Stimulated activated CD8-positive, alpha-beta memory T cell treated with anti-CD3 and anti-CD28 coated beads, Interleukin-4, amount 100 ng/mL, for 48 hours (primary cell): ENCODE data around the gene STK32B.

ENCODE experiments used
- DNase-seq: peaks from one replicate; pipeline ENCODE4 v3.0.0-alpha.2; 2020

Gene STK32B

DNA sequence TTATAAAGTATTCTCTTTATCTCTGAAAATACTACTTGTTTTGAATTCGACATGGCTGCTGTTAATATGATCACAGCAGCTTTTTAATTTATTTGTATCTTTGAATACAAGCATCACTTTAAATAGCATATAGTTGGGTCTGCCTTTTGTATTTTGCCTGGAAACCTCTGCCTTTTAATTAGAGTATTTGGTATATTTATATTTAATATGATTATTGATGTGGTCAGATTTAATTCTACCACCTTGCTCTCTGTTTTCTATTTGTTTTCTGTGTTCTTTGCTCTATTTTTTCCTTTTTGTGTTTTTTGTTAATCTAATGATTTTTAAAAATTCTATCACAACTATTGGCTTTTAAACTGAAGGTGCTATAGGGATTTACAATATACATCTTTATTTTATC, 21.7 kb downstream of the STK32B start:
- DNase-seq = no peak

DNA sequence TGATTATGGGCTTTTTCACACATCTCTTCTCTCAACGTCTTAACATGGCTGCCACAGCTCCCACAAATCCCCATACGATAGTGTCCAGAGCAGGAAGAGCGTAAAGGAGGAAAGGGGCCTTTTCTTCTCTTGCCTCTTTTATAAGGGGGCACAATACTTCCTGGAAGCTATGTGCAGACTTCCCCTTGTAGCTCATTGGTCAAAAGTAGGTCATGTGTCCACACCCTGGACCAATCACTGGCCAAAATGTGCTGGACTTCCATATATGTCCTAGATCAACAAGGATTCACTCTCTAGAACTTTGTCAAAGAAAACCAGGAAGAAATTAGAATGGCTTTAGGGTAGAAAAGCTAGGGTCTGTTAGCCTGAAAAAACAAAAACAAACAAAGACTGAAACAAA, 26.7 kb downstream of the STK32B start:
- DNase-seq = no peak

DNA sequence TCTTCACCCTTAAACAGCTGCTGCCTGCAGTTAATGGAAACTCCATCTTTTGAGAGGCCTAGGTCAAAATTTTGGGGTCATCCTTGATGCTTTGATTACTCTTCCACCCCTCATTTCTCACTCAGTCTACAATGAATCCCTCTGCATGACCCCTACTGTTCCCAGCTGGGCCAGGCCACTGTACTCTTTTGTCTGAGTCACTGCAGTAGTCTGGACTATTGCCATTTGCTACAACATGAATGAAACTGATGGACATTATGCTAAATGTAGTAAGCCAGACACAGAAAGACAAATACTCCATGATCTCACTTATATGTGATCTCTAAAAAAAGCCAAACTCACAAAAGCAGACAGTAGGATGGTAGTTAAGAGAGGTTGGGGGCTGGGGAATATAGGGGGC, 28.3 kb downstream of the STK32B start:
- no peak for DNase-seq

DNA sequence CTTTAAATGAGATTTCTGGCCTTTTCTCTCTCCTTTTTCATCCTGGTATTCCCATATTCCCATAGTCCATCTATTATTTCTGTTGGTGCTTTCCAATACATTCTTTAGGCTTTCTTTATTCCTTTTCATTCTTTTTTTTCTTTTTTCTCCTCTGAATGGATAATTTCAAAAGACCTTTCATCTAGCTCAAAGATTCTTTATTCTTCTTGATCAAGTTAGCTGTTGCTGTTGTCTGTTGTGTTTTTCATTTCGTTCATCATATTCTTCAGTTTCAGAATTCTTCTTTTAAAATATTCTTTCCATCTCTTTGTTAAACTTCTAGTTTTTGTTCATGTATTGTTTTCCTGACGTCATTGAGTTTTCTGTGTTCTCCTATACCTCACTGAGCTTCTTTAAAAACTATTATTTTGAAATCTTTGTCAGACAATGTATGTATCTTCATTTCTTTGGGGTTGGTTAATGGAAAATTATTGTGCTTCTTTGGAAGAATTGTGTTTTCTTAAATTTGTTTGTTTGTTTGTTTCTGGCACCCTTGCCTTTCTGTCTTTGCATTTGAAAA, 30.2 kb downstream of the STK32B start:
- DNase-seq = no peak

DNA sequence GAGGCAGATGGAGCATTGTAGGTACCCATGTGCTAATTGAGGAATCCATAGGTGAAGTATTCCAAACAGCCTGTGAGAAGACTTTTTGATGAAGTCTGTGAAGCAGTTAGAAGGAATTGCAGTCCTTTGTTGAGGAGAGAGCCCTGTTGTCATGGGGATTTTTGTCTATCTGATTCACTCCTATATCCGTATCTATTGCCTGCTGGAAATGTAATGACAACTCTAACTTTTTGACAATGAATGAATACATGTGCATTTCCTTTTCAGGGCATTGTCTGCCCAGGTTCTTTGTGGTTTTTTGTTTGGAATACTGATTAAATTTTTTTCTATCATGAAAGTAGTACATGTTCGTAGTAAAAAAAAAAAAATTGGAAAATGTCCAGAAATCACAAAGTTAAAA, 31.1 kb downstream of the STK32B start:
- no peak for DNase-seq

DNA sequence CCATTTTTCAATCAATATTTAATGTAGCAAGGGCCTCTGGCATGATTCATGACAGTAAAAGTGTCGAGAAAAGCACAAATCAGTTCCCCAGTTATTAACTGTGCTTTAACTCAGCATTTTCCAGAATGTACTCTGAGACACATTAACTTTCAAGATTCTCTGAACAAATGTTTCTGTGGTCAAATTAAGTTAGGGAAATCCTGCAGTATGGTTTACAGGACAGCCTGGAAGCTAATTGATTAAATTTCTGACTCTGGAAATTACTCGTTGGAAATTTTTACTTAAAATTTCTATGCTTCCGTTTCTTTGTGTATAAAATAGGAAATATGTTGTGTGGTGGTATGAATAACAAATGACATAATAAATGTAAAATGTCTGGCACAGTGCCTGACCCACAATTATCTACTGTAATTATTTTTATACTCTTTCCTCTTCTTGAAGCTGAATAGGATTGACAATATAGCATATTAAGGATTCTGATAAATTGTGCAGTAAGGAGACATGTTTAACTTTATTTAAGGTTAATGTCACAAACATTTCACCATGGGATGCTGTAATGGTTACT, 33.7 kb downstream of the STK32B start:
- DNase-seq = no peak

DNA sequence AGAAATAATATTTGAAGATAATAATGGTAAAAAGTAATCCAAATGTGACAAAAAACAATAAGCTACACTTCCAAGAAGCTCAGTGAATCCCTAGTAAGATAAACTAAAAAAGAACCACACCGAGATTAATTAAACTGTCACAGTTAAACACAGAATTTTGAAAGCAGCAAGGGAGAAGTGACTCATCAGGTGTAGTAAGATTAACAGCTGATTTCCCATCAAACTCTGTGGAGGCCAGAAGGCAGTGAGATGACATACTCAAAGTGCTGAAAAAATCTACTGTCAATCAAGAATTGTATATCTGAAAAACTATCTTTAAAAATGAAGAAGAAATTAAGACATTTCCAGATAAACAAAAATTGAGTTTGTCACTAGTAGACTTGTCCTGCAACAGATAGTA, 35.3 kb downstream of the STK32B start:
- DNase-seq = no peak

DNA sequence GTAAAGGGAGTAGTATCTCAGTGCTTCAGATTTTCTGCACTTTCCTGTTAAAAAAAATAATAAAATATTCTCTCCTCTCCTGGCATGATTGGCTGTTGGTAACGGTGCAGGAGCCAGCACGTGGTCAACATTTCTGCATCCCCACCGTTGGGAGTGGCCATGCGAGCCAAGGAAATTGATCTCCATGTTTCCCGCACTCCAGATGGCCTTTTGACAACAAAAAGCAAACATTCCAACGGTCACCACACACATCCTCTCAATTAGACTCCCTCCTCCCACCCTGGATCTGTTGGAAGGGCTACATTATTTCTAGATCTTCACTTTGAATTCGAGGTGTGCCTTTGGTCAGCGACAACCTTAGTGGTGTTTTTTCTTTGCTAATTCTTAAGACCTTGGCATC, 45.0 kb downstream of the STK32B start:
- DNase-seq = no peak

DNA sequence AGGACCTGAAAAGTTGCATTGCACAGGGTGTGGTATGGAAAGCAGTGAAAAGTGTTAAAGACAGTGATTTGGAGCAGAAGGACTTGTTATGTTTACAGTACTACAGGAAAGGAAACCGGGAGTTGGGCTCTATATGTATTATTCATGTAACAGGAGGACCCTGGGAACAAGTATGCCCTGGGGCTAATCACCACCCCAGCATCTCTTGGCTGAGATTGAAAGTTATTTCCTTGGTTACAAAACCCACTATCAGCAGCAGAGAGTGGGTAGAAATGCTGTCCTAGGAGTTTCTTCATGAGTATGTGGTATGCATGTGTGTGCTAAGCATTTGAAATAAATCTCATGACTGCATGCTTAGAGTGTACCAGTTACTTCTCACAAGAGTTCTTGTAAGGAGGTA, 46.9 kb downstream of the STK32B start:
- DNase-seq = no peak

DNA sequence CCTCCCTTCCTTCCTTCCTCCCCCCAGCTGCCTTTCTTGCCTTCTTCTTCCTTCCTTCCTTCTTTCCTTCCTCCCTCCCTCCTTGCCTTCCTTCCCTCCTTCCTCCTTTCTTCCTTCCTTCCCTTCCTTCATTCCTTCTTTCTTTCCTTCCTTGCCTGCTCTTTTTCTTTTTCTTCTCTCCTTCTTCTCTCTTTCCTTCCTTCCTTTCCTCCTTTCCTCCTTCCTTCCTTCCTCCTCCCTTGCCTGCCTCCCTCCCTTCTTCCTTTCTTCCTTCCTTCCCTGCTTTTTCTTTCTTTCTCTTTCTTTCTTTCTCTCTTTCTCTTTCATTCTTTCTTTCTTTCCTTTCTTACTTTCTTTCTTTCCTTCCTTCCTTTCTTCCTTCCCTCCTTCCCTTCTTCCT, 49.1 kb downstream of the STK32B start:
- no peak for DNase-seq

DNA sequence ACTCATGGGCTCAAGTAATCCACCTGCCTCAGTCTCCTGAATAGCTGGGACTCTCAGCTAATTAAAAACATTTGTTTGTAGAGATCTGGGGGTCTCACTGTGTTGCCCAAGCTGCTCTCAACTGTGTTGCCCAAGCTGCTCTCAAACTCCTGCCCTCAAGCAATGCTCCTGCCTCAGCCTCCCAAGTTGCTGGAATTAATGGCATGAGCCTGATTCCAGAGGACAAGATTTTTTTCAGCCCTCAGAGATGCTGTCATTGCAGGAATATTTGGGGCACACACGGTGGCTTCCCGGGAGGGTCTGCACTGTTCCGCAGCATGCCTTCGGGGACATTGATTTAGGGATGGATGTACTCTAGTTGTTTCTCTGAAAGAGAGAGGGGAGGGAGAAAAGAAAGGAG, 49.7 kb downstream of the STK32B start:
- DNase-seq = no peak

DNA sequence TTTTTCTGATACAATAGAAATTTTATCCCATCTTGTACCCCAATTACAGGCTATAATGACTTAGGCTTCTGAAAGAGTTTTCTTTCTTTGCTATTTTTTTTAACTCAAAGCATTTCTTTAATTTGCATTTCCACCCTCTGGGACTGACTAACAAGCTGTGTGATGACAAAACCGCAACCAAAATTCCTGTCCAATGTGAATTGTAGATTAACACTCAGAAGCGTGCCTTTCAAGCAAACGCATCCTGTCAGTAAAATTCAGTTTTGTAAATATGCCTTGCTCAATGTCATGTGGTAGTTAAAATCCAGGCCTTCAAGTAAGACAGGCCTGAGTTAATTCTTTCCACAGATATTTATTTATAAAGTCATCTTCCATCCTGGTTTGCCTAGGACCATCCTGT, 50.3 kb downstream of the STK32B start:
- no peak for DNase-seq

DNA sequence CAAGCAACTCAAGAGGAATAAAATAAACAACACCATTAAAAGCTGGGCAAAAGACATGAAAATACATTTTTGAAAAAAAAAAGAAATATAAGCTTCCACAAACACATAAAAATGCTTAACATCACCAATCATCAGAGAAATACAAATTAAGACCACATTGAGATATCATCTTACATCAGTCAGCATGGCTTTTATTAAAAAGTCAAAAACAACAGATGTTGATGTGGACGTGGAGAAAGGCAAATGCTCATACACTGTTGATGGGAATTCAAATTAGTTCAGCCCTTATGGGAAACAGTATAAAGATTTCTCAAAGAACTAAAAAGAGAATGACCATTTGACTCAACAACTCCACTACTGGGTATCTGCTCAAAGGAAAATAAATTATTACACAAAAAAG, 59.6 kb downstream of the STK32B start:
- no peak for DNase-seq

DNA sequence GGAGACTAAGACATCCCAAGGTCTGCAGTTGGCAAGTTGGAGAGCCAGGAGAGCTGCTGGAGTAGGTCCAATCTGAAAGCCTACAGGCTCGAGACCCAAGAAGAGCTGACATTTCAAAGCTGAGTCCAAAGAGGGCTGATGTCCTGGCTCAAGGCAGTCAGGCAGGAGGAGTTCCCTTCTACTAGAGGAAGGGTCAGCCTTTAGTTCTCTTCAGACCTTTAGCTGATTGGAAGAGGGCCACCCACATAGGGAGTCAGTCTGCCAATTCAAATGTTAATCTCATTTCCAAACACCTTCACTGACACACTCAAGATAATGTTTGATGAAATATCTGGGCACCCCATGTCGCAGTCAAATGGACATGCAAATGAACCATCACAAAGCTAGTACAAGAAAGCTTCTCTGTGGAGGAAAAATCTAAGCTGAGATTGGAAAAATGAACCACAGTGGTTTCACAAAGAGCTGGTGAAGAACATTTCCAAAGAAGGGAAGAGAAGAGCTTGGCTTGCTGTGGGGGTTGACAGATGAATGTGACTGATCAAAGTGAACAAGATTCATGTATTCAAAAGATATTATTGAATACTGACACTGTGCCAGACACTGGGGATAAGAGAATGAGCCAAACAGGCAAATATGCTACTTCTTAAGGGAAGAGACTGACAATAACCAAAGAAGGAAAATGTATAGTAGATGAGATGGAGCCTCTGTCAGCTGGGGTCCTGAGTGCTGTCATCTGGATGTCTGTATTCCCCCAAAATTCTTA, 61.2 kb downstream of the STK32B start:
- no peak for DNase-seq

DNA sequence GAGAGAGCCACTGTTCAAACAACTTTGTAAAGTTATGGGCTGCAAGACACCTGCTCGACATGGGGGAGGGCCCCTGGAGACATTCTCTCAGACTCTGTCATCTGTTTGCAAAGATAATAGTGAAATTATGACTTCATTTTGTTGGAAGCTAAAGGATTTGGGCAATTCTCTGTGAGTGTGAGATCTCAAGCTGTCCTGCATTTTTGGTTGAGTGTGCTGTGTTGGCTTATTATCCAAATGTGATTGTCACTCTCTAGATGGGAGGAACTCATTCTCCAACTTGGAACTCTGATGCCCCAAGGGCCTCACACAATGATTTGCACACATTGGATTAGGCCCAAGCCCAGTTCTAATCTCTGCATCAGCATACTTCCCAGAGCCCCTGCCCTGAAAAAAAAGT, 63.7 kb downstream of the STK32B start:
- no peak for DNase-seq

DNA sequence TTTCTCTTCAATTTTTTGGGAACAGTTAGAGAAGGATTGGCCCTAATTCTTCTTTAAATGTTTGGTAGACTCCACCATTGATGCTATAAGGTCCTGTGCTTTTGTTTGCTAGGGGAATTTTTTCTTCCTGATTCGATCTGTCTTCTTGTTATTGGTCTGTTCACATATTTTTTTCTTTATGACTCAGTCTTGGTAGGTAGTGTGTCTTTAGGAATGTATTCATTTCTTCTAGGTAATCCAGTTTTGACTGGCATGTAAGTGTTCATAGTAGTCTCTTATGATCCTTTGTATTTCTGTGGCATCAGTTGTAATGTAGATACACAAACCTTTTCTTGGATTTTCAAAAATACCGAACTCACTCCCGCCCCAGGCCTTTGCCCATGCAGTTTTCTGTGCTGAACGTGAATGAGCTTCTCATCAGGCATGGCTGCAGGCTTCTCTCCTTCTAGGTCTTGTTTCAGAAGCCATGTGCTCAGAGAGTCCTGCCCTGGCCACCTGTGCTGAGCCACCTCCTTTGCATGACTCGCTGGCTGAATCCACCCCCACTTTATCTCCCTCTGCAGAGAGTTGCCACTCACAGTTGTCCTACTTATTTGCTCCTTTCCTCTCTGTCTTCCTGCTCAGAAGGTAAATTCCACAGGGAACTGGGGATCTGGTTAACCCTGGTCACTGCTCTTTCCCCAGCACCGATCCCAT, 67.0 kb downstream of the STK32B start:
- no peak for DNase-seq

DNA sequence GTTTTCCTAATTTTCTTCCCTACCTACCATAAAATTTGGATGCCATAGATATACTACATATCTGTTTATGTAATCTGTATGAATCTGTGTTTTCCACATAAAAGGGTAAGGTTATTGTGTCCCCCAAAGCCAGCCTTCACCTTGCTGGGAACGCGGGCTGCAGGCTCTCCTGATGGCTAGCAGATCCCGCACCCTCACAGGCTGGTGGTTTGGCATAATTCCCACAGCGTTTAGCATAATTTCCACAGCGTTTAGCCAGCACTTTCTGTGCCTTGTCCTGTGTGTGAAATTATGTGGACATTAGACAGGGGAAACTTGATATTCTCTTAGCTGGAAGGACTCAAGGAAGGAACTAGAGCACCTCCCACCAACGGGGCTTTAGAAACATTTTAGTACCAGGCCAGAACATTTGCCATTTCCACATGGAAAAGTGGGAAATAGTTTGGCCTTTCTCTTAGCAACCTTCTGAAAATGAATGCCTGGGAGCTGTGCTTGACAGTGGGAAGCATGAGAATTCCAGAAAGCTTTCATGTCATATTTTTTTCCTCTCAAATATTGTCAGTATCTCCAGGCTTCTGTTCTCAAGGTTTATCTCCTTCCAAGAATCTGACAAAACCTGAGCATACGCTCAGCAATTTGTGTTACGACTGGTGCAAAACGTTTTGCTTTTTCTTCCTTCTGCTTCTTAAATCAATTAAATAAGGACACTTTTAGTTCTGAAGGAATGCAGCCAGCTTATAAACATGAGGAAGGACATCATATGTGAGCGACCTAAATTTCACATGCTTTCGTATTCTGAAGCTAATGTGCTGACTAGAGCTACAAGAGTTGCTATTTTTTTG, 67.9 kb downstream of the STK32B start:
- DNase-seq = no peak

DNA sequence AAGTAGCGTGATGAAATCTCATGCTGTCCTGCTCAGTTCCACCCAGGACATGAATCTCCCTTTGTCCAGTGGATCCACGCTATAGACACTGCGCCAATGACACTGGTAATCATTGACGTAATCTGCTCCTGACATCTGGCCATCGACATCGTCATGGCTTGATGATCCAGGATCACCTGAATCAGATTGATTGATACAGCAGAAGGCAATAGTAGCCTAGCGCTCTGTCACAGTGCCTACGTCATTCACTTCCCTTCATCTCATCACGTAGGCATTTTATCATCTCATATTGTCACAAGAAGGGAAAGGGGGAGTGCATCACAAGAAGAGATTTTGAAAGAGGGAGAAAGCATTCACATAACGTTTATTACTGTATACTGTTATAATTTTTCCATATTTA, 68.8 kb downstream of the STK32B start:
- no peak for DNase-seq

DNA sequence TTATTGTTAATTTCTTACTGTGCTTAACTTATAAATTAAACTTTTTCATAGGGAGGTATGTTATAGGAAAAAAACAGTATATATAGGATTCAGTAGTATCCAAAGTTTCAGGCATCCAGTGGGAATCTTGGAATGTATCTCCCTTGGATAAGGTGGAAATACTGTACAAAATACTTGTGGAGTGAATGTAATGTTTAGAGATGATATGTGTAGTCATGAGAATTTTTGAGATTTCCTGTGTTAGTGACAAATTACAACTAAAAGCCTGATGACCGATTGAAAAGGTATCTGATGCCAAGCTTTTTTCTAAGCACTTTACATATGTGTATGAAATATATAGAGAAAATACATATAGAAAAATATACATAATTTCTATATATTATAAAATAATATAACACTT, 69.2 kb downstream of the STK32B start:
- no peak for DNase-seq

DNA sequence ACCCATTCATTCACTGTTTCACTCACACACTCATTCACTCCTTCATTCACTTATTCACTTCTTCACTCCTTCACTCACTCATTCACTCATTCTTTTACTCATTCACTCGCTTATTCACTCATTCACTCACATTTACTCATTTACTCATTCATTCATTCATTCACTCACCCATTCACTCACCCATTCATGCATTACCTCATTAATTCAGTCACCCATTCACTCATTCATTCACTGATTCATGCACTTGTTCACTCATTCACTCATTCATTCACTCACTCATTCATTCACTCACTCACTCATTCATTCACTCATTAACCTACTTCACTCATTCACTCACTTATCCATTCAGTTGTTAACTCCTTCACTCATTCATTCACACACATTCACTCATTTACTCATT, 70.8 kb downstream of the STK32B start:
- no peak for DNase-seq

DNA sequence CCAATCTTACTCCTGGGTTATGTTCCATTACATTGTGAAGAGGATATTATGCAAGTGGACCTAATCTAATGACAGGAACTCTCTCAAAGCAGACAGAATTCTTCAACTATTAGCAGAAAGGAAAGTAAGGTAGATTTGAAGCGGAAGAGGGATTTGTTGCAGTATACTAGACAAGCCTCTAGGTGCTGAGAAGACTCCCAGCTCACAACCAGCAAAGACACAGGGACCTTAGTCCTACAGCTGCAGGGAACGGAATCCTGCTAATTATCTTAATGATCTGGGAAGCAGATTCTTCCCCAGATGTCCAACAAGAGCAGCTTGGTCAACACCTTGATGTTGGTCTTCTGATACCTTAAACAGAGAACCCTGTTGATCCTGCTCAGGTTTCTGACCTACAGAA, 73.6 kb downstream of the STK32B start:
- DNase-seq = no peak

DNA sequence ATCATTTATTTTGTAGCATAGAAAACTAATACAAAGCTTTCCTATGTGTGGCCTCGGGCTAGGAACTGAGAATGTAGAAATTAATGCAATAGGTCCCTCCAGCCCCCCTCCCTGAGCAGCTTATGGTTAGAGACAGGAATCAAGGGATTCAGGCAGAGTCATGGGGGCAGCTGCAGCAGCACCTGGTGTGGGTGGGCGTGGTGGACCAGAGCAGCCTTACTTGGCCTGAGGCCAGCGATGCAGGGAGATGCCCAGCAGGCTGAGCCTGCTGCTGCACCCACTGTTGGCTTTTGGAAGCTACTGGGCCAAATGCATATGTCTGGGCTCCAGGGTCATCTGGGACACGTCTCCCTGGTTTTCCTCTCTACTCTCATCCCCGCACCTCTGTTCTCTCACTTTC, 74.0 kb downstream of the STK32B start:
- DNase-seq = no peak

DNA sequence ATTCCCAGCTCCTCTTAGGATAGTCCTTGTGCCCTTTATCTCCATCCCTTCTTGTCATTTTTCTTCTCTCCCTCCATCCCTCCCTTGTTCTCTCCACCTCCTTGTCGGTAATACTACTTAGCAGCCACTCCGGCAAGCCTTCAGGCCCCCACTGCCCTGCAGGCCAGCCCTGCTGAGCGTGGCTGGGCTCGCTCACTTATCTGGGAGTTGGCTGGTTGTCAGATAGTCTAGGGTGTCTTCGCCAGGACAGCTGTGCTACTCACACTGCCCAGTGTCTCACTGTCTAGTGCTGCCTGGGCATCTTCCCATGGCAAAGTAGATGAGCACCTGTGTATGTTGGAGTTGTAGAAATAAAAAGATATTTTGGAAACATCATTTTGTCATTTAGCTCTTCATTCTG, 75.0 kb downstream of the STK32B start:
- DNase-seq = no peak
